UCSD-AML1 (cell line): Measurements from ENCODE around the gene AKR1E2.

Experiments used
- DNase-seq: peaks from one replicate; lab custom pipeline; 2025; ENCODE audit not compliant: unreplicated experiment; lab: John Stamatoyannopoulos, UW

AKR1E2 gene

GRCh38 chr10:4825868-4826791 is at the start of gene AKR1E2:
Gene AKR1E2, plus strand, starts transcription at chr10:4826207. Its CDS starts 118 bp downstream, at chr10:4826325.
- no peak for DNase-seq

- no peak for DNase-seq
Measured at GRCh38 chr10:4776234-4776638, 49.8 kb upstream of the AKR1E2 start.

DNA sequence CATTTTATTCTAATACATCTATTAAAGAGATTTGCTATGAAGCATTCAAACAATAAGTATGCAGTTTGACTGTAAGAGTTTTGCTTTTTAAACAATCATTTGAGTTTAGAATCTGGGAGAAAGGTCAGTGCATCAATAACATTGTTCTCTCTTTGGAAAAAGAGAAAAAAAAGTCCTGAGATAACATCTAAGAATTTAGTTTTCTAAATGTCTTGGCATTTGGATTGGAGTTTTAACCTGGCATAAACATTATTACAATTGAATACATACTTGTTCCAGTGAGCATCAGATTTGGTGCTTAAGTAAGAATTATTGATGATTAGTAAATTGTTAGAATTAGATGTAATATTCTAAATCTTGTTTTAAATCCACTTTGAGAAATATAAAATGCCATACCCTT is 47.2 kb upstream of the AKR1E2 start:
- no peak for DNase-seq

GRCh38 chr10:4780091-4780490 is 45.9 kb upstream of the AKR1E2 start:
- no peak for DNase-seq

- no peak for DNase-seq
Measured at GRCh38 chr10:4780782-4781181, 45.2 kb upstream of the AKR1E2 start.

- no peak for DNase-seq
Measured at GRCh38 chr10:4781955-4782354, 44.1 kb upstream of the AKR1E2 start.

DNA sequence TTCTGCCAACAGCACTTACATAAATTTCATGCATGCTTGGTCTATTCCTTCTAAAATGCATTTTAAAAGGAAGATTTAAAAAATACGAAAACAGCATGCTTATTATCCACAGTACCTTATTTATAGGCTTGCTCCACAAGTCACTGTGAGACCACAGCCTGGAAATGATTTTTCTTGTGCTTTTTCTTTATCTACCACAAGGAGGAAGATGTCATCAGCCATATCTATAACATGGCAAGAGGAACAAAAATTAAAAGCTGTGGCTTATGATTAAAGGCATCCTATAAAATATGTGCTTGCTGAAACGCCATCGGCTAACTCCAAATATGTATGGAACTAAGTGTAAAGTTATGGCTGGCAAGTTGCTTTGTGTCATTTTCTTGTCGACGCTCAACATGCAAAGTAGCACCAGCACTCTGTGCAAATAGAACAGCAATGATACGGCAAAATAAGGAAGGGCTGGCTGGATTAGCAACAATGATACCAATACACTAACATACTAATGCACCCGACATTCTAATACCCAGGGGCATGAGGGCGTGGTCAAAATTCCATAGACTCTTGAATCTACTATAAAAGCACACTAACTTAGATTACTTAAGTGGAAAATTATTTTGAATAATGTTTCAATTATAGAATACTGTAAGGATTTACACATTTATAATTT is 41.2 kb upstream of the AKR1E2 start:
- no peak for DNase-seq

GRCh38 chr10:4786043-4786839 is 39.8 kb upstream of the AKR1E2 start:
- DNase-seq: no peak

GRCh38 chr10:4790045-4790444 is 36.0 kb upstream of the AKR1E2 start:
- no peak for DNase-seq

DNA sequence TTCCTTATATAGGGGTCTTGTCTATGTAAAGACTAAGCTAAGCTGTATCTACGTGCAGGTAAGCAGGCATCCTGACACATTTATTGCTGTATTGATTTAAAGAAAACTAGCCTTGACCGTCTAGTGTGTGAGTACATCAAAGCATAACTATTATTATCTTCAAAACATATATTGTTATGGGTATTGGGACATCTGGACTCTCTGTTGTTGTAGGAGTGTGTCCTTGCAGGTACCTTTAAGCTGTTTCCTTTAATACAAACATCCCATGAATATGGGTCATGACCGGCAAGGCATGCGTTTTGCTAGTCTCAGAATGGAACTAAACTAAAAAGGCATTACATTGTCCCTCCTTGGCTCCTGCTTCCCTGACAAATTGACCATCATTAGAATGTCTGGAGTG is 35.1 kb upstream of the AKR1E2 start:
- no peak for DNase-seq

DNA sequence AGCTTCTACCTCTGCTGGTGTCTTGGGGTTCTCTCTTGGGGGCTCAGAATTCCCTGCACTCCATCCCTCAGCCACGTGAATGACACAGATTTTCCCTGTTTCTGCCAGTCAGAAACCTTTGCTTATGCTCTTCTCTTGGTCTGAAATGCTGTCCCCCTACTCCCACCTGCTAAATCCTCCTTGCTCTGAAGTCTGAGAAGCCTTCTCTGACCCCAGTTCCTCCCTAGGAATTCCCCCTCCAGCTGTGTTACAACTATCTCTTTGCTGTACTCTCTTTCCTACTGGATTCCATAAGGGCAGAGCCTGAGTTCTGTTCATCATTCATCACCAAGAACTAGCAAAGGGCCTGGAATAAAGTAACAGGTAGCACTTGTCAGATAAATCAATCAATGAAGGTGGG is 33.6 kb upstream of the AKR1E2 start:
- DNase-seq: no peak

DNA sequence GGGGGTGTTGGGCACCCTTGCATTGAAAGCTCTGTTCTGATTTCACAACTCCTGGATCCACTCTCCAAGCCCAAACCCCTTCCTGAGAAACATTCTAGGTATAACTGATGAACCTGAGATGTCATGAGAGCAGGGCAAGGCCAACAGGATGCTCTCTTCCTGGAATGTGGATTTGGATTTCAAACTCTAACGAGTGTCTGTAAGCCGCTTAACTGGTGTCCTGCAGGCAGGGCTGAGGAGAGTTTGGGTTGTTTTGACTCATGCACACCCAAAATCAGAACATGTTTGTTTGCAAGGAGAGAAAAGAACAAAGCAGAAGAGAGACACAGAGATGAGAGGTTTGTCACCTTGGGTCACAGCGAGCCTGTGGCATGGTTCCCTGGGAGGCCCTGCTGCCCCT is 24.6 kb upstream of the AKR1E2 start:
- DNase-seq: no peak

- no peak for DNase-seq
Measured at GRCh38 chr10:4802711-4803487, 23.1 kb upstream of the AKR1E2 start.

- DNase-seq: no peak
Measured at GRCh38 chr10:4803822-4804221, 22.2 kb upstream of the AKR1E2 start.

GRCh38 chr10:4804465-4804864 is 21.5 kb upstream of the AKR1E2 start:
- DNase-seq: no peak

- no peak for DNase-seq
Measured at GRCh38 chr10:4806534-4806933, 19.5 kb upstream of the AKR1E2 start.

DNA sequence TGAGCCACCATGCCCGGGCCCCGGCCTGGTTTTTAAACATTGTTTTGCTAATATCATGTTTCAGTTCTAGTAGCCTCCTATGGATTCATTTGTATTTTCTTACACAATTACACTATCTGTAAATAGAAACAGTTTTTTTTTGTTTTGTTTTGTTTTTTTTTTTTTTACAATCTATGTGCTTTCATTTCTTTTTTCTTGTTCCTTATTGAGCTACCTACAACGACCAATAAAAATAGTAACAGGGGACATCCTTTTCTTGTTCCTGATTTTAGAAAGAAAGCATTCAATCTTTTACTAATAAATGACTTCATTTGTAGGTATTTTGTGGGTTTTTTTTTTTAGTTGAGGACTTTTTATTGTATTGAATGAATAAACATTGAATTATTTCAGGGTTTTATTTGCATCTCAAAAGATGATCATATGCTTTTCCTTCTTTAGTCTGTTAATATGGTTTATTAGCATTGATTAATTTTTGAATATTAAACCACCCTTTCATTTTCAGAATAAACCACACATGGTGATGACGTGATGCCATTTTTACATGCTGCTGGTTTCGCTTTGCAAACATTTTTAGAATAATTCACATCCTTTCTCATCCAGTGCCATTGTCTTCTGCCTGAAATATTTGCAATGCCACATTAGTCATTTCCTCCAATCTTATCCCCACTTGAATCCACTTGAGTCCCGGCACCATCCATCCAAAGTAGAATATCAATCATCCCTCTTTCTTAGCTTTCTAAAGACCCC is 18.1 kb upstream of the AKR1E2 start:
- no peak for DNase-seq

DNA sequence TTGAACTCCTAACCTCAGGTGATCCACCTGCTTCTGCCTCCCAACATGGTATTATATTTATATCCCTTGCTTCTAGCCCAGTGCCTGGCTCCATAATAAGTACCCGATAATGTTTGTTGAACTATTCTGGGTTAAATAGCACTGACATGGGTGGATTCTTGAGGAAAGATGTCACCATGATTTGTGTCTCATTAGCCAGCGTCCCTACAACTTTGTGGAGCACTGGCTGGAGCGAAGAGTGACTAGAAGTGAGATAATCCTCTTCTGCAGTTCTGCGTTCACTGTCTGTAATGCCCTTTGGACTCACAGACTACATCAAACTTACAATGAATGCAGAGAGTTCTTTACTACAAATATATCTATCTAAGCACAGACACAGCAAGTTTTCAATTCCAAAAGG is 16.9 kb upstream of the AKR1E2 start:
- DNase-seq: no peak

DNA sequence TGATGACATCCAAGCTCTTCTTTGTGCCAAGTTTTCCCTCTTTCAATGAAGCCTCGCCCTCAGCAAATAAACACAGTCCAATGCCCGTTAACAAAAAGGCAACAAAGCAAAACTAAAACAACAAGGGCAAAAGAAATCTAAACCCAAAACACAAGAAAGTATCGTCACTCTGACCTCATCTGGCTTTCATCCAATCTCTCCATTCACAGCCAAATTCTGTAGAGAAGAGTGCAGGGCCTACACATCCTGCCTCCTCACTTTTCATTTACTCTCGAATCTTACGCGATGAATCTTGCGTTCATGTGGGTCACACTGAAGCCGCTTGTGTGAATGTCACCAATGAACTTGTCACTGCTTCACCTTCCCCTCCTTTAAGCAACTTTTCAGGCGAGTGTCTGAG is 15.9 kb upstream of the AKR1E2 start:
- no peak for DNase-seq

DNA sequence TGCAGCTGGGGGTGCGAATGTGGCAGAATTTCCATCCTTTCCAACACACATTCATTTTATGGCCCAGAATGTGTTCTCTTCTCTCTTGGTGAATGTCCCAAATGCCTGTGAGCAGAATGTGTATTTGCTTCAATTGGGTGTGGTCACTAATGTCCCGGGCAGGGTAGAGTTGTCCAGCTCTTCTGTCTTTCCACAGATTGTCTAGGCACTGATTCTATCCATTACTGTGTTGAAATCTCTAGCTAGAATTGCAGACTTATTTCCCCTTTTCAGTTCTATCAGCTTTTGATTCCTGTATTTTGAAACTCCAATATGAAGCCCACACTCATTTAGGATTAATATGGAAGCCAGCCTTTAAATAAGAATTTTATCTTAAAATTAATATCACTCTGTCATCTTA is 14.0 kb upstream of the AKR1E2 start:
- DNase-seq: no peak
